IPS-NIHi7 (cell line): ENCODE measurements around the gene RGS3.
"Not testable (repeated sequence)": the region's sequence is repeated elsewhere in the genome, so short reads cannot be mapped to it uniquely, and the experiment has no call there.

Experiments used
- DNase-seq: peaks from one replicate; pipeline ENCODE4 v3.0.0; 2012; ENCODE audit warnings: mixed read lengths; ENCODE audit errors: extremely low spot score

Gene RGS3

GRCh38 chr9:113635586-113635985 is 172.1 kb downstream of the RGS3 start:
- DNase-seq, result no peak

GRCh38 chr9:113636165-113636564 is 172.6 kb downstream of the RGS3 start:
- no peak for DNase-seq

GRCh38 chr9:113636693-113637092 is 173.2 kb downstream of the RGS3 start:
- no peak for DNase-seq

- no peak for DNase-seq
These were observed 175.0 kb downstream of the RGS3 start for GRCh38 chr9:113638490-113638889.

GRCh38 chr9:113638897-113639296 is 175.4 kb downstream of the RGS3 start:
- DNase-seq, result no peak

GRCh38 chr9:113639411-113639970 is 176.0 kb downstream of the RGS3 start:
- DNase-seq, result not testable (repeated sequence)

GRCh38 chr9:113640418-113640817 is 176.9 kb downstream of the RGS3 start:
- no peak for DNase-seq

- DNase-seq, result no peak
These were observed 177.8 kb downstream of the RGS3 start for GRCh38 chr9:113641100-113641885.

- no peak for DNase-seq
These were observed 180.8 kb downstream of the RGS3 start for GRCh38 chr9:113644321-113644720.

GRCh38 chr9:113645227-113645977 is 181.9 kb downstream of the RGS3 start:
- DNase-seq, result no peak

GRCh38 chr9:113645978-113646253 is 182.4 kb downstream of the RGS3 start:
- DNase-seq, result no peak

GRCh38 chr9:113646491-113646890 is 183.0 kb downstream of the RGS3 start:
- no peak for DNase-seq
